Natural killer cell (primary cell): ENCODE data around the gene AOPEP. TPM values are rescaled to one million over a fixed set of nuclear protein-coding genes. Genes with fewer than 3 reads are reported as not detected.

ENCODE experiments used
- ATAC-seq, 3 donors: fragments of 150-1000 bp in 2 of 3; fragments of 200-7000 bp in 1 of 3; cut with Tn5 transposase; 1 replicate in 1 of 3; 2 replicates in 2 of 3; pipeline ENCODE4 v1.10.0; 2021; ENCODE audit warnings: mild to moderate bottlenecking in 2 of 3, moderate library complexity in 2 of 3
- DNase-seq, 2 donors: peaks; one replicate each; pipeline versions ENCODE4 v3.0.0 to v3.0.0-alpha.2; 2013 to 2021; ENCODE audit warnings: mixed read lengths in 1 of 2
- H3K27ac ChIP-seq: one replicate; pipeline ENCODE4 v1.5.1; 2013; ENCODE audit warnings: mild to moderate bottlenecking, low read length
- H3K27me3 ChIP-seq: one replicate; pipeline ENCODE4 v1.6.1; 2013; ENCODE audit warnings: low read length; ENCODE audit not compliant: control insufficient read depth, insufficient read depth
- H3K36me3 ChIP-seq: one replicate; pipeline ENCODE4 v1.6.1; 2013; ENCODE audit warnings: low read length; ENCODE audit not compliant: control insufficient read depth, insufficient read depth
- H3K4me1 ChIP-seq: one replicate; pipeline ENCODE4 v1.6.1; 2013; ENCODE audit warnings: low read length; ENCODE audit not compliant: control insufficient read depth, insufficient read depth
- H3K4me3 ChIP-seq: one replicate; pipeline ENCODE4 v1.5.1; 2013; ENCODE audit warnings: low read length
- H3K9me3 ChIP-seq: one replicate; pipeline ENCODE4 v1.6.1; 2013; ENCODE audit warnings: low read length; ENCODE audit not compliant: control insufficient read depth, insufficient read depth
- H3K27ac Mint-ChIP-seq, 2 donors: one replicate each; pipeline ENCODE4 v1.8.0; 2022; ENCODE audit warnings: mild to moderate bottlenecking in 2 of 2, mixed read lengths in 2 of 2, moderate library complexity in 1 of 2
- H3K27me3 Mint-ChIP-seq, 2 donors: one replicate each; pipeline ENCODE4 v1.8.0; 2022; ENCODE audit warnings: low read depth in 2 of 2, mixed read lengths in 2 of 2
- H3K36me3 Mint-ChIP-seq: one replicate; pipeline ENCODE4 v1.8.0; 2022; ENCODE audit warnings: mixed read lengths
- H3K4me1 Mint-ChIP-seq, 2 donors: one replicate each; pipeline ENCODE4 v1.8.0; 2022; ENCODE audit warnings: mixed read lengths in 2 of 2
- H3K4me3 Mint-ChIP-seq: one replicate; pipeline ENCODE4 v1.8.0; 2022; ENCODE audit warnings: mild to moderate bottlenecking, moderate library complexity, mixed read lengths
- H3K9me3 Mint-ChIP-seq, 2 donors: one replicate each; pipeline ENCODE4 v1.8.0; 2022; ENCODE audit warnings: mixed read lengths in 2 of 2
- WGBS: methylation state at CpG from one replicate; pipeline ENCODE4 v1.1.7; 2013; ENCODE audit warnings: missing lambda C conversion rate; ENCODE audit not compliant: insufficient coverage; 5-methylcytosine and 5-hydroxymethylcytosine counted together
- intact Hi-C: fragments of 100-400 bp; cut with micrococcal nuclease; formaldehyde crosslinking; loops from one replicate; pipeline ENCODE4 v1.14.2; 2022
- total RNA-seq, 4 donors: library from RNA; stranded (reverse); fragments of 120-200 nt in 1 of 4; gene quantifications; one replicate each; pipeline versions ENCODE4 v1.2.3 to v1.2.4, GENCODE V29; 2013 to 2022
- TF ChIP-seq, protein P1 (sequence below): fragments of 200-600 bp; IDR thresholded peaks from one replicate; pipeline ENCODE4 v1.8.0; 2022; ENCODE audit warnings: antibody characterized with exemption

The AOPEP gene
- total RNA-seq, 3 donors from 2014 or later (not counting 1 experiment from before 2014, with no cell fraction given): 20.1 to 22.6 (median 20.6) TPM

DNA sequence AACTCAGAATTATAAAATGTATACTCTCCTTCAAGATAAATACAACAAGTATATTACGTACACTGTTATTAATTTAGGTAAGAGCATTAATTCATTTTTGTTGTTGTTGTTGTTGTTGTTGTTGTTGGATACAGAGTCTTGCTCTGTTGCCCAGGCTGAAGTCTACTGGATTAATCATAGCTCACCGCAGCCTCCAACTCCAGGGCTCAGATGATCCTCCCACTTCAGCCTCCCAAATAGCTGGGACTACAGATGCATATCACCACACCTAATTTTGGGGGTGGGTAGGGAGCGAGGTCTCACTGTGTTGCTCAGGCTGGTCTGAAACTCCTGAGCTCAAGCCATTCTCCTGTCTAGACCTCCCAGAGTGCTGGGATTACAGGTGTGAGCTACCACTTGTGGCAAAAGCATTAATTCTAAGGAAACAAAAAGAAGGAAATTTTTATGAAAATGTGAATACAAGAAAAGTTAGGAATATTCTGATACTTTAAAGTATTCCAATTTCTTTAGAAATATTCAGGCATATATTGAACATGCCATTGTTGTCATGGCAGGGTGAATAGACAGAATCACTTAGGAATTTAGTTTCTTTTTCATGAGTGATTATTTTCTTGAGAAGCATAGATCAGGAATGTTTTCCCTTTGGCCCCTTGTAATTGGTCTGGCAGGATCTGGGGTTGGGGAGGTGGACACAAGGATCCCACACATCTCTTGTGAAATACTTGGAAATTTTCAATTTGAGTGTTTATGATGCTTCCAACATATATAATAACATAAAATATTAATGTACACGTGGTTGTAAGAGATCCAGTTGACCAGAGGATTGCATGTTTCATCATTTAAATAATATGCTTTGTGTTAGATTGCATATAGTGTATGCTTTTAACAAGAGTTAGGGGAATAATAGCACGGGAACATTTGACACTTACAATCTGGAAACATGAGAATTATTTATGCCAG is 327.4 kb downstream of the AOPEP start:
- 100% methylated on average over 2 of the region's 5 CpGs for WGBS
- TF ChIP-seq, protein P1, sequence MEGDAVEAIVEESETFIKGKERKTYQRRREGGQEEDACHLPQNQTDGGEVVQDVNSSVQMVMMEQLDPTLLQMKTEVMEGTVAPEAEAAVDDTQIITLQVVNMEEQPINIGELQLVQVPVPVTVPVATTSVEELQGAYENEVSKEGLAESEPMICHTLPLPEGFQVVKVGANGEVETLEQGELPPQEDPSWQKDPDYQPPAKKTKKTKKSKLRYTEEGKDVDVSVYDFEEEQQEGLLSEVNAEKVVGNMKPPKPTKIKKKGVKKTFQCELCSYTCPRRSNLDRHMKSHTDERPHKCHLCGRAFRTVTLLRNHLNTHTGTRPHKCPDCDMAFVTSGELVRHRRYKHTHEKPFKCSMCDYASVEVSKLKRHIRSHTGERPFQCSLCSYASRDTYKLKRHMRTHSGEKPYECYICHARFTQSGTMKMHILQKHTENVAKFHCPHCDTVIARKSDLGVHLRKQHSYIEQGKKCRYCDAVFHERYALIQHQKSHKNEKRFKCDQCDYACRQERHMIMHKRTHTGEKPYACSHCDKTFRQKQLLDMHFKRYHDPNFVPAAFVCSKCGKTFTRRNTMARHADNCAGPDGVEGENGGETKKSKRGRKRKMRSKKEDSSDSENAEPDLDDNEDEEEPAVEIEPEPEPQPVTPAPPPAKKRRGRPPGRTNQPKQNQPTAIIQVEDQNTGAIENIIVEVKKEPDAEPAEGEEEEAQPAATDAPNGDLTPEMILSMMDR: no peak
- Mint-ChIP-seq H3K27me3 (peaks cover 0 to 4% of the 10 kb centered on the region in 2 donors), H3K27ac (no peak overlapping the region), H3K36me3 (no peaks in the 10 kb centered on the region), H3K4me1 (peaks cover 2 to 3% of the 10 kb centered on the region in 2 donors), H3K9me3 (no peaks in the 10 kb centered on the region), H3K4me3 (no peak overlapping the region)
- Histone ChIP-seq H3K9me3 (no peaks in the 10 kb centered on the region), H3K4me1 (peaks cover 2% of the 10 kb centered on the region), H3K27ac (no peak overlapping the region), H3K36me3 (no peaks in the 10 kb centered on the region), H3K27me3 (peaks cover 18% of the 10 kb centered on the region), H3K4me3 (no peak overlapping the region)
- intact Hi-C loops: no loop called here
- ATAC-seq (no peak), DNase-seq (no peak)

DNA sequence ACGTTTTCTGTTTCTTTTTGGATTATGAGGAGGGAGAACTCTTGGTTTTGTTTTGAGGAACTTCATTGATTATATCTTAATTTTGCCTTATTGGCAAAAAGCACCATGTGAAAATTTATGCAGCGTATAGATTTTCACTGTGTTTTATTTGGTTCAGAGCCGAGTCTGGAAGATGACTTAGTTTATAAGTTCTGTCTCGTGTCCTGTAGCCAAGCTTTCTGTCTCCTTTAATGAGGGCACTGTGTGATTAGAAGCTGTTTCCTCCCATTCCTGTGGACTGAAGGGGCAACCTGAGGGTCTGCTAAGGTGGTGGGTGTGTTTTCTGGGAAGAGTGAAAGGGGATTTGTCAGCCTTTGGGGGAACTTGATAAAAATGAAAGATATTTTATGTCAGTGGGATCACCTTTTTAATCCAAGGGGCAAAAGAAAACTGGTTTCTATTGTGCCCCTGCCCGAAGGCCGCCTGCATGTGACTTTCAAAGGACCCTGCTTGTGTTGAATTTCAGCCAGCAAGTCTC is 328.9 kb downstream of the AOPEP start:
- no peak for ATAC-seq
- TF ChIP-seq, protein P1: no peak
- Histone ChIP-seq H3K36me3 (no peaks in the 10 kb centered on the region), H3K4me1 (no peaks in the 10 kb centered on the region), H3K9me3 (no peaks in the 10 kb centered on the region), H3K27me3 (peaks cover 5% of the 10 kb centered on the region), H3K27ac (no peak overlapping the region), H3K4me3 (no peak overlapping the region)
- Mint-ChIP-seq H3K4me3 (no peak overlapping the region), H3K4me1 (no peaks in the 10 kb centered on the region), H3K27ac (no peak overlapping the region), H3K36me3 (no peaks in the 10 kb centered on the region), H3K9me3 (no peaks in the 10 kb centered on the region), H3K27me3 (no peaks in the 10 kb centered on the region)
- intact Hi-C loops: no loop called here
- DNase-seq: no peak
- WGBS: 73% methylated on average over 6 of the region's 6 CpGs

DNA sequence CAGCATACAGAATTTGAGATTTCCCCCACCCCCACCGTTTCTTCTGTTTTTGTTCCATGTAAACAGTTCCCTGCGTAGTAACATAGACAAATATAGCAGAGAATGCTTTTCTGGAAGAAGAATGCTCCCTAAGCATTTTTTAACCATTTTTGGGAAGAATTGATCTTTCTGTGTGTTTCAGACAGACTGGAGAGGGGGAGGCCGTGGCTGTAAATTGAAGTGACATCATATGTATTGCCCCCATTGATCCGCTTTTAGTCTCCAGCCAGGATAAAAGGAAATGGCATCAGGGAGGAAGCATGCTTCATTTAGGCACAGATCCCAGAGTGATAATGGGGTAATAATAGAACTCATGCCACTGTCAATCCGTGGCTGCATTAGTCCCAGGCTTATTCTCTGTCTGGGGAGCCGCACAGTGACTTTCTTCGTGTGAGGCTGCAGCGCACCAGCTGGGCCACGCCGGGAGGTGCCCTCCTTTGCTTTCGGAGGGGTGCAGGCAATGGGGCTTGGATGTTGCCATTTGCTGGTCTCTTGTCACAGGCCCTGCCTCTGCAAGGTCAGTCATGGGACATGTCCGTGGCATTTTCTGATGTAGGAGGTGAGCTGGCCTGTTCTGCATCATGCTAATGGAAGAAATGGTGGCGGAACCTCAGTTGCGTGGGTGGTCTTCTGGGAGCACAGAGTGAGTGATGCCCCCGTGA is 329.5 kb downstream of the AOPEP start:
- H3K4me3 Mint-ChIP-seq: no peak overlapping the region
- H3K4me3 ChIP-seq: no peak overlapping the region
- H3K27ac ChIP-seq: no peak overlapping the region
- intact Hi-C loops: no loop called here
- no peak overlapping the region for H3K27ac Mint-ChIP-seq
- no peak for ATAC-seq
- H3K36me3 ChIP-seq: no peaks in the 10 kb centered on the region
- TF ChIP-seq, protein P1: no peak
- no peaks in the 10 kb centered on the region for H3K4me1 ChIP-seq
- no peaks in the 10 kb centered on the region for H3K4me1 Mint-ChIP-seq
- H3K27me3 ChIP-seq: peaks cover 5% of the 10 kb centered on the region
- DNase-seq: no peak
- H3K9me3 Mint-ChIP-seq: no peaks in the 10 kb centered on the region
- no peaks in the 10 kb centered on the region for H3K27me3 Mint-ChIP-seq
- no peaks in the 10 kb centered on the region for H3K36me3 Mint-ChIP-seq
- H3K9me3 ChIP-seq: no peaks in the 10 kb centered on the region
- WGBS: 93% methylated on average over 14 of the region's 15 CpGs
